ENCODE measurements around the gene AZU1. TPM values are rescaled to one million over a fixed set of nuclear protein-coding genes. Genes with fewer than 3 reads are reported as not detected.

The AZU1 gene
- polyA plus RNA-seq, 3 donors, result 2.7 to 5.7 (median 4.3) TPM

DNA sequence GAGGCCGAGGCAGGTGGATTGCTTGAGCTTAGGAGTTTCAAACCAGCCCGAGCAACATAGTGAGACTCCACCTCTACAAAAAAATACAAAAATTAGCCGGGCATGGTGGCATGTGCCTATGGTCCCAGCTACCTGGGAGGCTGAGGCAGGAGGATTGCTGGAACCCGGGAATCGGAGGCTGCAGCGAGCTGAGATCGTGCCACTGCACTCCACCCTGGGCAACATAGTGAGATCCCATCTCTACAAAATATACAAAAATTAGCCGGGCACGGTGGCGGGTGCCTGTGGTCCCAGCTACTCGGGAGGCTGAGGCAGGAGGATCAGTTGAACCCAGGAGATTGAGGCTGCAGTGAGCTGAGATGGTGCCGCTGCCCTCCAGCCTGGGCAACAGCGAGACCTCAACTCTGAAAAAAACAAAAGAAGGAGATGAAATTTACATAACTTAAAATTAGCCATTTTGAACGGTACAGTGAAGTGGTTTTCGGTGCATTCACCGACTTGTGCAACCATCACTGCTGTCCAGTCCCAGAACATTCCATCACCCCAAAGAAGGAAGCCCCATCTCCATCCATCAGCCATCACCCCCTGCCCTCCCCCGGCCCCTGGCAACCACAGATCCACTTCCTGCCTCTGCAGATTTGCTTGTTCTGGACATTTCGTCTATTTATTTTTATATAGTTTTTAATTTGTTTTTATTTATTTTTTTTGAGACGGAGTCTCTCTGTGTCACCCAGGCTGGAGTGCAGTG, 1.6 kb upstream of the AZU1 start:
- H3K27ac Mint-ChIP-seq, result peak overlapping the region in 3 of 7 donors; percentile 26 to 70 (median 28)
- WGBS (ENCODE audit: insufficient coverage), result 69% methylated on average over 13 of the region's 19 CpGs
- no peaks in the 10 kb centered on the region for H3K36me3 Mint-ChIP-seq

GRCh38 chr19:827314-827709, 325 bp upstream of the AZU1 start:
- peaks cover 75 to 89% of the 10 kb centered on the region in 2 donors for H3K4me1 ChIP-seq (ENCODE audit: control insufficient read depth in 1 of 2, insufficient read depth in 2 of 2, low read length in 2 of 2)
- H3K4me1 Mint-ChIP-seq, result peaks cover 76% of the 10 kb centered on the region
- H3K36me3 ChIP-seq (replicated peaks in 1 of 2; ENCODE audit: control insufficient read depth in 1 of 2, insufficient read depth in 2 of 2, low read length in 2 of 2), result no peaks in the 10 kb centered on the region
- H3K4me3 ChIP-seq (replicated peaks in 1 of 3; ENCODE audit: low read depth in 2 of 3, low read length in 3 of 3), result peak overlapping the region in 1 of 3 experiments; percentile 66
- H3K4me2 ChIP-seq (replicated peaks; ENCODE audit: extremely low read depth, low read length, poor library complexity, severe bottlenecking), result peak overlapping the region; percentile 84
- DNase-seq, result no peak
- H3K9me3 ChIP-seq (replicated peaks in 1 of 2; ENCODE audit: control insufficient read depth in 1 of 2, insufficient read depth in 1 of 2, low read length in 2 of 2), result no peaks in the 10 kb centered on the region
- peaks cover 71% of the 10 kb centered on the region for H3K79me2 ChIP-seq (ENCODE audit: insufficient read depth, low read length)
- H3K27me3 Mint-ChIP-seq (ENCODE audit: low read depth in 3 of 3), result peaks cover 3 to 11% (median 4%) of the 10 kb centered on the region in 3 donors
- peak overlapping the region; percentile 74 to 79 for H3K4me3 Mint-ChIP-seq
- peak overlapping the region; percentile 62 for H3K9ac ChIP-seq (ENCODE audit: insufficient read depth, low read length, poor library complexity, severe bottlenecking)
- TF ChIP-seq, protein P1, sequence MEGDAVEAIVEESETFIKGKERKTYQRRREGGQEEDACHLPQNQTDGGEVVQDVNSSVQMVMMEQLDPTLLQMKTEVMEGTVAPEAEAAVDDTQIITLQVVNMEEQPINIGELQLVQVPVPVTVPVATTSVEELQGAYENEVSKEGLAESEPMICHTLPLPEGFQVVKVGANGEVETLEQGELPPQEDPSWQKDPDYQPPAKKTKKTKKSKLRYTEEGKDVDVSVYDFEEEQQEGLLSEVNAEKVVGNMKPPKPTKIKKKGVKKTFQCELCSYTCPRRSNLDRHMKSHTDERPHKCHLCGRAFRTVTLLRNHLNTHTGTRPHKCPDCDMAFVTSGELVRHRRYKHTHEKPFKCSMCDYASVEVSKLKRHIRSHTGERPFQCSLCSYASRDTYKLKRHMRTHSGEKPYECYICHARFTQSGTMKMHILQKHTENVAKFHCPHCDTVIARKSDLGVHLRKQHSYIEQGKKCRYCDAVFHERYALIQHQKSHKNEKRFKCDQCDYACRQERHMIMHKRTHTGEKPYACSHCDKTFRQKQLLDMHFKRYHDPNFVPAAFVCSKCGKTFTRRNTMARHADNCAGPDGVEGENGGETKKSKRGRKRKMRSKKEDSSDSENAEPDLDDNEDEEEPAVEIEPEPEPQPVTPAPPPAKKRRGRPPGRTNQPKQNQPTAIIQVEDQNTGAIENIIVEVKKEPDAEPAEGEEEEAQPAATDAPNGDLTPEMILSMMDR (IDR thresholded peaks at IDR 0.05), result no peak
- intact Hi-C loops (cut with micrococcal nuclease), result no loop called here
- peak overlapping the region in 1 of 7 donors; percentile 83 for H3K27ac Mint-ChIP-seq
- no peaks in the 10 kb centered on the region for H3K27me3 ChIP-seq (ENCODE audit: control insufficient read depth in 2 of 2, insufficient read depth in 2 of 2, low read length in 2 of 2)
- H3K27ac ChIP-seq (ENCODE audit: low read depth in 1 of 2, low read length in 2 of 2), result peak overlapping the region in 1 of 2 donors; percentile 76
- H3K36me3 Mint-ChIP-seq, result no peaks in the 10 kb centered on the region
- H2AFZ ChIP-seq (ENCODE audit: insufficient read depth, low read depth, low read length, poor library complexity, severe bottlenecking), result peak overlapping the region; percentile 74
- no peaks in the 10 kb centered on the region for H3K9me3 Mint-ChIP-seq
- H4K20me1 ChIP-seq (ENCODE audit: insufficient read depth, low read length), result no peaks in the 10 kb centered on the region
- WGBS (ENCODE audit: insufficient coverage), result 42% methylated on average over 4 of the region's 11 CpGs

More for the DNA sequence above, 1.6 kb upstream of the AZU1 start:
- H3K9ac ChIP-seq (ENCODE audit: insufficient read depth, low read length, poor library complexity, severe bottlenecking), result no peak overlapping the region
- peaks cover 77% of the 10 kb centered on the region for H3K79me2 ChIP-seq (ENCODE audit: insufficient read depth, low read length)
- peak; percentile 29 to 57 (median 43) for DNase-seq
- TF ChIP-seq, protein P1 (IDR thresholded peaks at IDR 0.05), result no peak
- H3K27me3 Mint-ChIP-seq (ENCODE audit: low read depth in 3 of 3), result peaks cover 3 to 7% (median 4%) of the 10 kb centered on the region in 3 donors
- intact Hi-C loops (cut with micrococcal nuclease), result no loop called here
- no peaks in the 10 kb centered on the region for H4K20me1 ChIP-seq (ENCODE audit: insufficient read depth, low read length)
- no peaks in the 10 kb centered on the region for H3K9me3 Mint-ChIP-seq
- peak overlapping the region in 1 of 3 experiments; percentile 5 for H3K4me3 ChIP-seq (replicated peaks in 1 of 3; ENCODE audit: low read depth in 2 of 3, low read length in 3 of 3)
- H3K36me3 ChIP-seq (replicated peaks in 1 of 2; ENCODE audit: control insufficient read depth in 1 of 2, insufficient read depth in 2 of 2, low read length in 2 of 2), result no peaks in the 10 kb centered on the region
- peak overlapping the region; percentile 4 to 37 for H3K4me3 Mint-ChIP-seq
- H3K9me3 ChIP-seq (replicated peaks in 1 of 2; ENCODE audit: control insufficient read depth in 1 of 2, insufficient read depth in 1 of 2, low read length in 2 of 2), result no peaks in the 10 kb centered on the region
- H3K4me1 Mint-ChIP-seq, result peaks cover 71% of the 10 kb centered on the region
- H3K4me1 ChIP-seq (ENCODE audit: control insufficient read depth in 1 of 2, insufficient read depth in 2 of 2, low read length in 2 of 2), result peaks cover 75 to 85% of the 10 kb centered on the region in 2 donors
- H3K27me3 ChIP-seq (ENCODE audit: control insufficient read depth in 2 of 2, insufficient read depth in 2 of 2, low read length in 2 of 2), result no peaks in the 10 kb centered on the region
- H2AFZ ChIP-seq (ENCODE audit: insufficient read depth, low read depth, low read length, poor library complexity, severe bottlenecking), result no peak overlapping the region
- H3K27ac ChIP-seq (ENCODE audit: low read depth in 1 of 2, low read length in 2 of 2), result peak overlapping the region in 1 of 2 donors; percentile 3
- H3K4me2 ChIP-seq (replicated peaks; ENCODE audit: extremely low read depth, low read length, poor library complexity, severe bottlenecking), result peak overlapping the region; percentile 24
